Sciatic nerve (tissue), 2 donors: ENCODE data around the gene DNASE1L2. TPM values are rescaled to one million over a fixed set of nuclear protein-coding genes. Genes with fewer than 3 reads are reported as not detected.
A peak's percentile ranks its signal among the peaks of the same experiment; 100 is the strongest.

Experiments used
- ATAC-seq: fragments of 200-7000 bp; cut with Tn5 transposase; one replicate; pipeline ENCODE4 v1.9.1; 2020; ENCODE audit warnings: mild to moderate bottlenecking, moderate library complexity
- DNase-seq: peaks from one replicate; pipeline ENCODE4 v3.0.0-alpha.2; 2020; ENCODE audit warnings: low spot score
- intact Hi-C: fragments of 100-400 bp; cut with DNase I; formaldehyde crosslinking; loops from one replicate; pipeline ENCODE4 v1.14.2; 2022
- microRNA-seq: library from miRNA; unstranded; fragments of <30 nt; microRNA quantifications from one replicate; pipeline ENCODE4 v1.2.0, GENCODE V29; 2020
- total RNA-seq: library from RNA; stranded (reverse); fragmentation: NEBNext Ultra II Directional; extraction: Animal tissue kit (Norgen Biotek cat#: 25700); gene quantifications from one replicate; pipeline ENCODE4 v1.2.1, GENCODE V29; 2021
- donor health status: DM: no; HTN: no; CAD: no.
- donor health status: DM: no; HTN: no; CAD: no.

Gene DNASE1L2
- total RNA-seq, 1 donor from 2014 or later: 1.6 TPM

DNA sequence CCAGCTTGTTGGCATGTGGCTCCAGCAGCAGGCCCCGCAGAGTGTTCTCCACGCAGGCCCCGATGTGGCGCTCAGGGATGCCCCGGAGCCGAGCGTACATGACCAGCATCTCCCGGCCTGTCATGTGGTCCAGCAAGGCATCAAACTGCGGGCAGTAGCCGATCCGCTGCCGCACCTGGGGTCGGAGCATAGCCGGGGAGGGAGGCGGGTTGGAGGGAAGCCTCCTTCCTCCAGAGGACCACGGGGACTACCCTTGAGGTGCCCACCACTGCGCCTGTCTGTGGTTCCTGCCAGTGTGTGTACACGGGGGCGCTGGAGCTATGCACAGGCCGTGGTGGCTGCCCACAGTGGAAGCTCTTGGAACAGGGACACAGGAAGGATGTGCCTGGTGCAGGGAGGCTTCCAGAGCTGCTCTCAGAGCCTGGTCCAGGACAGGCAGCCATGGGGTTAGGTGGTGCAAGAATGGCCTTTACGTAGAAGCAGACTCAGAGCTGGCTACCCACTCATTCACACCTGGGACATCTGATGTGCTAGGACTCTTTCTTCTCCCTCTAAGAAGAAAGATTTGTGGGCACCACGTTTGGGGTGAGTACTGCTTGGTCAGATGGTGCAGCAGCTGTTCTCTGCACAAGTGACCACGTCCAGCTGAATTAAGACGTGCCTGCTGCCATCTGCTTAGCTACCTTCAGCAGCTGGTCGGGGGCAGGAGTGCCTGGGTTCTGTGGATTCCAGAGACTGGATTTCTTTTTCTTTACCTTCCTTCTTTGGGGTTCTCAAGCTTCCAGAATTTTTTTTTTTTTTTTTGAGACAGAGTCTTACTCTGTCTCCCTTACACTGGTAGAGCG is 42.9 kb downstream of the DNASE1L2 start:
- ATAC-seq (no peak), DNase-seq (no peak)
- intact Hi-C loops: no loop called here

GRCh38 chr16:2280461-2280860 is 44.2 kb downstream of the DNASE1L2 start:
- intact Hi-C loops: no loop called here
- no peak for DNase-seq
- no peak for ATAC-seq

DNA sequence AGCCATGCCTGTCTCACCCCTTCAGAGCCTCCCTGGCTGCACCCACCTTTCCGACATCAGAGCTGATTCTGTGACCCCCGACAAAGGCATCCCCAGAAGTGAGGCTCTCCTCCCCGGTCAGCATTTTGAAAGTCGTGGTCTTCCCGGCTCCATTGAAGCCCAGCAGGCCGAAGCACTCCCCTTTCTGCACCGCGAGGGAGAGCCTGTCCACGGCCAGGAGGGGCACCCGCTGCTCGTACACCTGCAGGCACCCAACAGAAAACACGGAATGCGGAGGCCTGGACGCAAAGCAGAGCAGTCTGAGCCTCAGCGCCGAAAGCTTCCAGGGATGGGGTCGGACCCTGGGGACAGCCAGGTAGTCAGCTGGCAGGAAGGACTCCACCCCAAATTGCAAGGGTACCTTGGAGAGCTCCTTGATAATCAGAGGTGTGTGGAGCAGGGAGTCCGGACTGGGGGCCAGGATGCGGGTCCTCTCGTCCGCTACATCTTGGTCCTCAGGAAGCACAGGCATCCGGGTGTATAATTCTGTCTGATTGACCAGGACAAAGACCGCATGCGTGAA is 44.8 kb downstream of the DNASE1L2 start:
- intact Hi-C loops: no loop called here
- ATAC-seq (no peak), DNase-seq (no peak)

DNA sequence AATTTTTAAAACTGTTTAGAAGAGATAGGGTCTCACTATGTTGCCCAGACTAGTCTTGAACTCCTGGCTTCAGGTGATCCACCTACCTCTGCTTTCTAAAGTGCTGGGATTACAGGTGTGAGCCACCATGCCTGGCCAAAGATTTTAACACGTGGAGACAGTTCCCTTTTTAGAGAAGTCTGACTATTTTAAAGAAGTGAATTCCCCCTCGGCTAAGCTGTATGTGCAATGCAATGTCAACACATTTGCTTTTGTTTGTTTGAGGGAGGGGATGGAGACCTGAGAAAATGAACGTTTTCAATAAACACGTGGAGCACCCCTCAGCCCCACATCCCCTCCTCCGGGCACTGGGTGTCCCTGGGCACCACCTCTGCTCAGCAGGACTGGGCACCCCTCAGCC is 46.0 kb downstream of the DNASE1L2 start:
- intact Hi-C loops: no loop called here
- no peak for ATAC-seq
- DNase-seq: no peak

GRCh38 chr16:2282866-2283555 is 46.8 kb downstream of the DNASE1L2 start:
- intact Hi-C loops: no loop called here
- DNase-seq: no peak
- ATAC-seq: no peak

GRCh38 chr16:2284001-2284770 is 47.9 kb downstream of the DNASE1L2 start:
- DNase-seq: no peak
- intact Hi-C loops: no loop called here
- ATAC-seq: no peak

DNA sequence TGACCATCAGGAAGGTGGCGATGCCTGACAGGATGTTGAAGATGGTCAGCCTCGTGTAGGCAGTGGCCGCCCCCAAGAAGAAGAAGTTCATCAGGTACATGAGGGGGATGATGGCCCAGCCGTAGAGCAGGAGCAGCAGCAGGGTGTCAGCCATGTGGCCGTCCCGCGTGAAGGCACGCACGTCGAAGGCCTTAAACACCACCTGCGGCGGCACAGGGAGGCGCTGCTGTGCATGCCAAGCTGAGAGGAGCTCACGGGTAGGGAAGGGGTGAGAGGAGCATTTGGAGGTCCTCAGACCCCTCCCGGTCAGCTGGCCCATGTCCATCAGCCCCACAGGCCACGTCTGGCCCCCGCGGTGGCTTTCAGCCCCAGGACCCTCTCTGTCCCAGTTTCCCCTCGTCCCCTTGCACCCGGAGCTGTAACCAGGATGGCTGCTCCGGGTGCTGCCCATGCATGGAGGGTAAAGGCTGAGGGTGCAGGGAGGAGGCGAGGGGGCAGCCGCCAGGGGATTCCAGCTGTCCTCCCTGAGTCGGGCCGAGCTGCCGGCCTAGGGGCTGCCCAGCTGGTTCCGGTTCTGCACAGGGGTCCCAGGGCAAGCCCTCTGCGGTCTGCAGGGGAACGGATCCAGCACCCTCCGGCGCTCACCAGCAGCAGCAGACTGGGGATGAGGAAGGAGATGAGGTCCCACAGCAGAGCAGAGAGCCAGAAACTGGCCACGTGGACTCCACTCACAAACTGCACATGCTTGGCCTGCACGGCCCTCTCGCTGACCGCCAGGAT is 48.7 kb downstream of the DNASE1L2 start:
- intact Hi-C loops: no loop called here
- ATAC-seq: peak; percentile 36
- no peak for DNase-seq

GRCh38 chr16:2285731-2286191 is 49.5 kb downstream of the DNASE1L2 start:
- peak; percentile 71 for ATAC-seq
- intact Hi-C loops: no loop called here
- no peak for DNase-seq

DNA sequence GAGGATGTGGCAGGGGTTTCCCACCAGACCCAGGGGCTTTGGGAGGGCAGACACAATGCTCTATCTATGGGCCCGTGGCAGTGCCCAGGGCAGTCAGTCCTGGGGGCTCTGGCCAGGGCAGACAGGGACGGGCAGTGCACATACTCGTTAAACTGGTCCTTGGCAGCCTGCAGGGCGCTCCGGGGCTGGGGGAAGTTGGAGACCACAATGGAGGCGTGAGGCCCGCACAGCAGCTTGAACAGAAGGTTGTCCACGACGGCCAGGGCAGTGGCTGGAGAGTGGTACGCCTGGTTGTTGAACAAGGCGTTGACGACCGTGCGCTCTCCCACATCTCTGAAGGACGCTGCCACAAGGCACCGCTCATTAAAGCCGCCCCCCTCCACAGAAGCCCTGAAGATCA is 50.3 kb downstream of the DNASE1L2 start:
- intact Hi-C loops: no loop called here
- DNase-seq (no peak), ATAC-seq (peak; percentile 8)

- DNase-seq: no peak
- ATAC-seq: no peak
- intact Hi-C loops: no loop called here
Observed at GRCh38 chr16:2287916-2288547, 51.8 kb downstream of the DNASE1L2 start.

Small RNAs within 50 kb of the gene (microRNA-seq; reads per million reads assigned to microRNA genes)
- gene MIR3677 (not detected), gene MIR4717 (not detected)

Other genes starting within 250 kb of the DNASE1L2 start
- gene SYNGR3, start 246.5 kb upstream of the DNASE1L2 start, total RNA-seq: 0.76 TPM
- gene ZNF598, start 226.6 kb upstream of the DNASE1L2 start, total RNA-seq: 34.5 TPM
- gene NPW, start 216.7 kb upstream of the DNASE1L2 start, total RNA-seq: 0.36 TPM
- 107 TPM for gene NHERF2, start 209.5 kb upstream of the DNASE1L2 start, total RNA-seq
- 21.8 TPM for gene NTHL1, start 188.6 kb upstream of the DNASE1L2 start, total RNA-seq
- 156 TPM for gene TSC2, start 188.5 kb upstream of the DNASE1L2 start, total RNA-seq
- 159 TPM for gene PKD1, start 100.5 kb upstream of the DNASE1L2 start, total RNA-seq
- gene RAB26, start 87.8 kb upstream of the DNASE1L2 start, total RNA-seq: 0.40 TPM
- gene TRAF7, start 80.7 kb upstream of the DNASE1L2 start, total RNA-seq: 44.8 TPM
- gene CASKIN1, start 39.8 kb upstream of the DNASE1L2 start, total RNA-seq: 1.6 TPM
- 21.8 TPM for gene MLST8, start 31.0 kb upstream of the DNASE1L2 start, total RNA-seq
- gene BRICD5, start 25.6 kb upstream of the DNASE1L2 start, total RNA-seq: 9.9 TPM
- 11.8 TPM for gene PGP, start 21.6 kb upstream of the DNASE1L2 start, total RNA-seq
- 22.3 TPM for gene E4F1, start 12.9 kb upstream of the DNASE1L2 start, total RNA-seq
- 37.6 TPM for gene ECI1, start 15.1 kb downstream of the DNASE1L2 start, total RNA-seq
- gene RNPS1, start 31.7 kb downstream of the DNASE1L2 start, total RNA-seq: 103 TPM
- 39.0 TPM for gene ABCA3, start 104.3 kb downstream of the DNASE1L2 start, total RNA-seq
- 1.8 TPM for gene CCNF, start 193.0 kb downstream of the DNASE1L2 start, total RNA-seq
- gene TEDC2, start 223.7 kb downstream of the DNASE1L2 start, total RNA-seq: 0.58 TPM
- 0.36 TPM for gene NTN3, start 234.9 kb downstream of the DNASE1L2 start, total RNA-seq
- gene TBC1D24, start 238.7 kb downstream of the DNASE1L2 start, total RNA-seq: 15.4 TPM